Stimulated activated CD8-positive, alpha-beta memory T cell treated with anti-CD3 and anti-CD28 coated beads, Interleukin-15, amount 100 ng/mL, for 4 hours (primary cell): Measurements from ENCODE around the gene URI1.
"Not testable (repeated sequence)": the region's sequence is repeated elsewhere in the genome, so short reads cannot be mapped to it uniquely, and the experiment has no call there.

ENCODE experiments used
- DNase-seq, 2 donors: peaks; one replicate each; pipeline ENCODE4 v3.0.0-alpha.2; 2020; ENCODE audit warnings: low read depth in 2 of 2

Gene URI1, protein sequence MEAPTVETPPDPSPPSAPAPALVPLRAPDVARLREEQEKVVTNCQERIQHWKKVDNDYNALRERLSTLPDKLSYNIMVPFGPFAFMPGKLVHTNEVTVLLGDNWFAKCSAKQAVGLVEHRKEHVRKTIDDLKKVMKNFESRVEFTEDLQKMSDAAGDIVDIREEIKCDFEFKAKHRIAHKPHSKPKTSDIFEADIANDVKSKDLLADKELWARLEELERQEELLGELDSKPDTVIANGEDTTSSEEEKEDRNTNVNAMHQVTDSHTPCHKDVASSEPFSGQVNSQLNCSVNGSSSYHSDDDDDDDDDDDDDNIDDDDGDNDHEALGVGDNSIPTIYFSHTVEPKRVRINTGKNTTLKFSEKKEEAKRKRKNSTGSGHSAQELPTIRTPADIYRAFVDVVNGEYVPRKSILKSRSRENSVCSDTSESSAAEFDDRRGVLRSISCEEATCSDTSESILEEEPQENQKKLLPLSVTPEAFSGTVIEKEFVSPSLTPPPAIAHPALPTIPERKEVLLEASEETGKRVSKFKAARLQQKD

DNA sequence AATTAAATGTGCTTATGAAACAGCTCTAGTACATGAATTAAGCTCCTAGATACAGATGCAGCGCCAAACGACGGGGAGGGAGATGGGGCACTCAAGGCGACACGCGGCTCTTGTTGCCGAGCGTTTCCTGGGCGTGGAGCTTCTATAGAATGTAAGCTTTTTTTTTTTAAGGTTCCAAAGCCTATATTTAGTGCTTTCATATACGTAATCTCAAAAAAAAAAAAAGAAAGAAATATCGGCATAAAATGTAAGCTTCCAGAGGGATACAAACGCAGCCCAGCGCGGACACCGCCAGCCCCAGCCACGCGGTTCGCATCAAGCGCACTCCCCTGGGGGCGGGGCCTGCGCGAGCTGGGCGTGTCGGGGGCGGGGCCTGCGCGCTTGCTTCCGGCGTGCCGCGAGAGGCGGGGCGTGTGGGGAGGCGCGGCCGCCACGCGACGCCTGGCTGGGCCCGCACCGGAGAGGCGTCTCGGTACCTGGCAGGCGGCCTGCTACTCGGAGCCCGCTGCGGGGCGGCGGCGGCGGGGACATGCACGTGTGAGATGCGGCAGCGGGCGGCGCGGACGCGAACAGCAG is at the start of gene URI1:
Gene URI1 (plus strand): TSS at position 412 of the 576 bp plus-strand sequence. CDS start 309 bp downstream, outside the sequence.
- peak; percentile 85 to 90 for DNase-seq

DNA sequence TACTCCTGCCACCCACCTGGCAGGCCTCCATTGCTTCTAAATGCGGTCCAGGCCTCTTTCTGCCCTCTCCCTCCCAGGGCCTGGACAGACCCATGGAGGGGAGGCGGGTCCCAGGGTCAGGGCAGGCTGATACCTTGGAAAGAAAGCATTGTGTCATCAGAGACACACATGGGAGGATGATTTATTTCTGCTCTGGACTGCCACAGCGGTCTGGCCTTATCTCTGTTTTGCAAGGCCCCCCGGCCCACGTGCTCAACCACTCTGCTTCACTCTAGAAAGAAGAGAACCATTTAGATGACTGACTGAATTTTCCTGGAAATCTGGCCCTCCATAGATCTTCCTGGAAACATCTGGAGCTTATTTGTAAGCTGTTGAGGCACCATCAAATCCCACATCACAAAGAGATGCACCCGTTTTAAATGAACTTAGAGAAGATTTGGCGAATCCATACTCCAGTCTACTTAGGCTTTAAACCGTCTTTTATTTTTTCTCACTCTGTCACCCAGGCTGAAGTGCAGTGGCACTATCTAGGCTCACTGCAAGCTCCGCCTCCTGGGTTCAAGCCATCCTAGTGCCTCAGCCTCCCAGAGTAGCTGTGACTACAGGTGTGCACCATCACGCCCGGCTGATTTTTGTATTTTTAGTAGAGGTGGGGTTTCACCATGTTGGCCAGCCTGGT is 48.3 kb upstream of the URI1 start:
- DNase-seq, result no peak

DNA sequence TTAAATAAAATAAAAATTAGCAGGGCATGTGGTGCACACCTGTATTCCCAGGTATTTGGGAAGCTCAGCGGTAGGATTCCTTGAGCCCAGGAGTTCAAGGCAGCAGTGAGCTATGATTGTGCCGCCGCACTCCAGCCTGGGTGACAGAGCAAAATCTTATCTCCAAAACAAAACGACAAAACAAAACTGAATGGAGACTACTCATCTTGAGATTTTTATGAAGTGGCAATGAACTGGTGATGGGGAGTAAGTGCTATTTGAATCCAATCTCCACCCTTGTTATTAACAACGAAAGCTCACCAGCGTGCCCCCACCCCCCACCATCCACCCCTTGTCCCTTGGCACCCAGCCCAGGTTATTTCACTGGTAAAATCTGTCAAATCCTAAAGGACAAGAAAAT is 45.2 kb upstream of the URI1 start:
- DNase-seq, result no peak

DNA sequence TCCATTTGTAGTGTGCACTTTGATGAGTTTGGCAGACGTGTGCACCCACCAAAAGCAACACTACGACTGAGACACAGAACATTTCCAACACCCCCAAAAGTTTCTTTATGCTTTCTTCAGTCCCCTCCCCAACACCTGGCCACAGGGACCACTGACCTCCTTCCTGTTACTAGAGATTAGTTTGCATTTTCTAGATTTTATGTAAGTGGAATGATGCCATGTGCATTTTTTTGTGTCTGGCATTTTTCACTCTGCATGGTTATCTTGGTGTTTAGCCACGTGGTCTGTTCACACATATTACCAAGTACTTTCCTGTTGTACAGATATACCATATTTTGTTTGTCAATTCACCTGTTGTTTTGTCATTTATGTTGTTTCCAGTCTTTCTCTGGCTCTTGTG is 44.6 kb upstream of the URI1 start:
- no peak for DNase-seq

DNA sequence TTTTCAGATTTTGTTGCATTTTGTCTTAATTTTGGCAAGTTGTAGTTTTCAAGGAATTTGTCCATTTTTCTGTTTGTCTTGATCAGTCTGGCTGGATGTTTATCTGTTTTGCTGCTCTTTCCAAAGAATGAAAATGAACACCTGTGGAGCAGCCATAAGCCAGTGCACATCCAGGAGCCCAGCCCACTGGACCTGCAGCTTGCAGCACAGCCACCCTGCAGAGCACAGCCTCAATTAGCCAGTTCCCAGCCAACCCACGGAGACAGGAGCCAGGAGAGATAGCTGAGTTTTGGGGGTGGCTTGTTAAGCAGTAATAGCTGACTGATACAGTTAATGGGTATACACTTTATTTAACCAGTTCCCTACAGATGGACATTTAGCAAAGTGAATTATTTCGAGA is 38.0 kb upstream of the URI1 start:
- DNase-seq, result no peak

DNA sequence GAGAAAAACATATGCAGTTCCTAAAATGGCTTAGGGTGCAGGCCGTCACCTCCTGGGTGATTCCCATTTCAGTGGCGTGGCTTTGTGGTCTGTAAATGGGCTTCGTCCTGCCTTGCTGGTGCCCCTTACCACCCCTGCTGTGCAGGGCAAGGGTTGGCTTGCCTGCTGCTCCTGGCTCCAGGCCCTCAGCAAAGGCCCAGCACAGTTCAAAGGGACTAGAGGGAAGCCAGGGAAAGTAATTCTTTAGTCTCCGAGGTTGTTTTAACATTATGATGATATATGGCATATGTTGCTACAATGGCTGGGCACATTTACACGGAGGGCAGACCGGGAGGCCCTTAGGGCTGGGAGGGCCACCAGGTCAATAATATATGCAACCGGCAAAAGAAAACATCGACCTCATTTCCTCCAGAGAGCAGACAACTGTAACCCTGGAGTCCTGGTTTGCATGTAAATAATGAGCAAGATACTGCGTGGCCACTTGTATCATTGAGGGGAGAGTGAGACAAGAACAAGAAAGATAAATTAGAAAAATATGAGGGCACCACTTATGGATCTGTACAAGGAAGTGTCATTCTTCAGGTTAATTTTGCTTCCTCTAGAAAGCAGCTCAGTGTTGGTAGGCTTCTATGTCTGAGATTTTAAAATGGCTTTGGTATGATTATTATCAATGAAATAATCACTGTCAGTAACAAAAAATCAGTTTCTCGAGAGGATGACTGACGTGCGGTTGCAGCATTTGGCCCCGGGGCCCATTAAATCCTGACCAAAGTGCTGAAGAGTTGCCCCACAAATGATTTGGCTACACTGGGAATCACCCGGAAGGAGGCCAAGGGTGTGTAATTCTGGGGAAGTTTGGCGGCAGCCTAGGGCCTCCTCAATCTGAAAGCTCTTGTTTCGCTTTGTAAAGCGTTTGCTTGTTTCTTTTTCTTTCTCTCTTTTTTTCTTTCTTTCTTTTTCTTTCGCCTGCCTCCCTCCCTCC is 32.8 kb upstream of the URI1 start:
- DNase-seq, result no peak

DNA sequence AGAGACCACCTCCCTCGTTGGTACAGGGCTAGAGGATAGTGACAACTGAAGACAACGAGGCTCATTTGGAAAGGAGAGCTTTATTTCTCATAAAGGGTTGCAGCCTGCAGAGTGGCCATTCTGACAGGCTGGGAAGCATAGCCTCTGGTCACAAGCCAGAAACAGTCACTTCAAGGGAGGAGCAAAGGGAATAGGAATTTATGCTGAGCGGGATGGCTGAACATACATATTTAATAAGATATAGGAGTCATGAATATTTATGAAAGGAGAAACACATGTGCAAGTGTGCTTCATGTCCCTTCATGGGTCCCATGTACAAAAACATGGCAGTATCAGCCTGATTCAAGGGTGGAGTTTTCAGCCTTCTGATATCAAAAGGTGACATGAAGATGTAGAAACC is 27.1 kb upstream of the URI1 start:
- no peak for DNase-seq

DNA sequence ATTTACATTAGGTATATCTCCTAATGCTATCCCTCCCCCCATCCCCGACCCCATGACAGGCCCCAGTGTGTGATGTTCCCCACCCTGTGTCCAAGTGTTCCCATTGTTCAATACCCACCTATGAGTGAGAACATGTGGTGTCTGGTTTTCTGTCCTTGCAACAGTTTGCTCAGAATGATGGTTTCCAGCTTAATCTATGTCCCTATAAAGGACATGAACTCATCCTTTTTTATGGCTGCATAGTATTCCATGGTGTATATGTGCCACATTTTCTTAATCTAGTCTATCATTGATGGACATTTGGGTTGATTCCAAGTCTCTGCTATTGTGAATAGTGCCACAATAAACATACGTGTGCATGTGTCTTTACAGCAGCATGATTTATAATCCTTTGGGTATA is 26.2 kb upstream of the URI1 start:
- not testable (repeated sequence) for DNase-seq

DNA sequence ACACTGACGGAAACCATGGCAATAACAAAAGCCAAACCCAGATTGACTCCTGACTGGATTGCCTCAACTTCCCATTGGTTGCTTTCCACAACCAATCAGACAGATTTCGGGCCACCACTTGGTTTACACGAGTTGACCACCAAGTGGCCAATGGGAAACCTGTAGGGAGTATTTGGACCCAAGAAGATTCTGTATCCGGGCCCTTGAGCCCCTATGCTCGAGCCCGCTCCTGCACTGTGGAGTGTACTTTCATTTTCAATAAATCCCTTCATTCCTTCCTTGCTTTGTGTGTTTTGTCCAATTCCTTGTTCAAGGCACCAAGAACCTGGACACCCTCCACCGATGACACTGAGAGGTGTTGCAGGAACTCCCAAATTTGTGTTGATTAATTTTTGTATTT is 24.1 kb upstream of the URI1 start:
- no peak for DNase-seq

DNA sequence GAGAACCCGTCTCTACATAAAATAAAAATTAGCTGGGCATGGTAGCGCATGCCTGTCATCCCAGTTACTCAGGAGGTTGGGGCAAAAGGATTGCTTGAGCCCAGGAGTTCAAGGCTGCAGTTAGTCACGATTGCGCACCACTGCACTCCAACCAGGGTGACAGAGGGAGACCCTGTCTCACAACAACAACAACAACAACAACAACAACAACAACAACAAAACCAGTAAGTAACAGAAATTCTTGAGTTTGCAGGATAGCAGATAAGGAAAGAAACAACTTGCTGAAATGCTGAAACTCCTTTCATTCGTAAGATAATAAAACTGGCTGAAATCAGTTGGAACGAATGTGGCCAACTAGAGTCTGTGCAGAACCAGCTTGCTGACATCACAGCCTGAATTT is 23.1 kb upstream of the URI1 start:
- no peak for DNase-seq

DNA sequence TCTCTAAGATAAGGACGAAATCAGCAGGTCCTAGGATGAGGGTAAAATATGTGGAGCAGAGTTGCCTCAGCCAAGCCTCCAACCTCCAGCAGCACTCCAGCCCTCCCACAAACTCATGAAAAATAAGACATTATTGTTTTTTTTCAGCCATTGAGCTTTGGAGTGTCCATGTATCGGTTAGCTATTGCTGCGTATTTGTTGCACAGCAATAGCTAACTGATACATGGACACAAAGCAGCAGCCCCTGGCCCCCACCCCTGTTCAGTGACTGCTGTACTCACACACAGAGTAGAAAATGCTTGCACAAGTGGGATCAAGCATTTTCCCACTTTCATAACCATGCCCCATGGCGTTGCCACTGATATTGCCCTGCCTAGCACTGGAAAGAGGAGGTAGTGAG is 19.1 kb upstream of the URI1 start:
- no peak for DNase-seq

DNA sequence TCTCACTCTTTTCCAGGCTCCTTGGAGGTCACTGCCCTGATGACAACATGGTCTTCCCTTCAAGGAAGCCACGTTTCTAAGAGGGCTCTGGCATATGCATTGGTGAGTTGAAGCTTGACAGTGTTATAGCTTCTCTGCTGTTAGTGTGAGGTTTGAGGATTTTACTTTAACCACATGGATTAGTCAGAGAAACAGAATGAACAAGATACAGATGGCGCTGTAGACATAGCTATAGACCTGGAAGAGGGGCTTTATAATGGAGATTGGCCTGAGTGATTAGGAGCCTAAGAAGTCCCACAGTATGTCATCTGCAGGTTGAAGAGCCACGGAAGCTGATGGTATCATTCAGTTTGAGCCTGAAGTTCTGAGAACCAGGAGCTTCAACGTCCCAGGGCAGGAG is 18.4 kb upstream of the URI1 start:
- DNase-seq, result no peak

DNA sequence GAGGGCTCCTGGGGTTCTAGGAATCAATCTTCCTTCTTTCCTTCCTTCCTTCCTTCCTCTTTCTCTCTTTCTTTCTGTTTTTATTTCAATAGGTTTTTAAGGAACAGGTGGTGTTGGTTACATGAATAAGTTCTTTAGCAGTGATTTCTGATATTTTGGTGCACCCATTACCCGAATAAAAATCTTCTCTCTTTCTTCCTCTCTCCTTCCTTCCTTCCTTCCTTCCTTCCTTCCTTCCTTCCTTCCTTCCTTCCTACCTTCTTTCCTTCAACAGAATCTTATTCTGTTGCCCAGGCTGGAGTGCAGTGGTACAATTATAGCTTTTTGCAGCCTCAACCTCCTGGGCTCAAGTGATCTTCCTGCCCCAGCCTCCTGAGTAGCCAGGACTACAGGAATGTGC is 16.0 kb upstream of the URI1 start:
- DNase-seq, result no peak

DNA sequence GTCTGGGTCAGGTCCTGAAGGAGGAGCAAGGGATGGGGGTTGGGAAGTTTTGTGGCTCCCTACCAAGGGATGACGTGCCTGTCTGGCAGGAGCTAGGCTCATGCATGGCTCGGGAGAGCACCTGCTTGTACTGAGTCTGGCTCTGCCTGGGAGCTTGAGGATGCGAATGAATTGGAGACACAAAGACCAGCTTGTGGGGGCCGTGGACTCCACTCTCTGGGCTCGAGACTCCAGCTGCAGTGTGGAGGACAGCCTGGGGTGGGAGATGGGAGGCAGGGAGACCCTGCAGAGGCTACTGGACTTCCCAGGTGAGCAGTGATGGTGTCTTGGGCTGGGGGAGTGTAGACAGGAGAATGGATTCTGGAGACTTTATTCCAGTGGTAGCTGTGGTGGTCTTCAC is 15.2 kb upstream of the URI1 start:
- no peak for DNase-seq

DNA sequence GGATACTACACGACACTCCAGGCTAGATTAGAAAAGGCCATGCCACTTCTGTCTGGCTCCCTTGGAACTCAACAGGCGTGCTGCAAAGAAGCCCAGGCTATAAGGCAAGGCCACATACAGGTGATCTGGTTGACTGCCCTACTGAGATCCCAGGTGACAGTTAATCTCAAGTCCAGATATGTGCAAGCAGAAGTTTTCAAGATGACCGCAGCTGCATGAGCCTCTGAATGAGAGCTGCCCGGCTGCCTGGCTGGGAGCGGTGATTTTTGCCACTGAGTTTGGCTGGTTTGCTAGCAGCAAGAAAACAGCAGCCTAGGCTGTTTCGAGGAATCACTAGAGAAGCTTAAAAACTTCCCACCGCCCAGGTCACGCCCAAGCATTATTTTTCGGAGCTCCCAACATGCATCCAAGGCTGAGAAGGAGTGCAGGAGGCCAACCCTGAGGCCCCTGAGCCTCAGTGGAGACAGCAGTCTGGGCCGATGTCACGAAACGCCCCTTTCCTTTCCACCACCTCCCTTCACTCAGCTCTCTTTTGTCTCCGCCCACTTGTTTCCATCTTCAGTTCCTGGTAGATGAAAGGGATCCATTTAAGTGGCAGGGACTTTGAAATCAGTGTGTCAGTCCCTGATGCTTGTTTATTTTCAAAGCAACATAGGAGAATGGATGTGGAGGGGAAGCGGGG is 14.0 kb upstream of the URI1 start:
- DNase-seq, result no peak

DNA sequence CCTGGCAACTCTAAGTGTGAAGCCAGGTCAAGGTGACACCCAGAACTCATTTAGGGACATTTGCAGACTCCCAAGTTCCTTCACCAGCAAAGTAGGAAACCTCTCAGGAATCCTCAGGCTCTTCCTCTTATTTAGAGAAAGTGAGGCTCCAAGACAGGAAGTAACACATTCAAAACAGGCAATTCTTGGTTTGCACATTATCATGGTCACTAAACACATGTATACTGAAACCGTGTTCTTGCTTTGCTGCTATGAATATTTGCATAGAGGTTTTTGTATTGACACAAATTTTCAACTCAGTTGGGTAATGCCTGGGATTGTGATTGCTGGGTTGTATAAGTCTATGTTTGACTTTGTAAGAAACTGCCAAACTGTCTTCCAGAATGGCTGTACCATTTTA is 13.2 kb upstream of the URI1 start:
- DNase-seq, result no peak

DNA sequence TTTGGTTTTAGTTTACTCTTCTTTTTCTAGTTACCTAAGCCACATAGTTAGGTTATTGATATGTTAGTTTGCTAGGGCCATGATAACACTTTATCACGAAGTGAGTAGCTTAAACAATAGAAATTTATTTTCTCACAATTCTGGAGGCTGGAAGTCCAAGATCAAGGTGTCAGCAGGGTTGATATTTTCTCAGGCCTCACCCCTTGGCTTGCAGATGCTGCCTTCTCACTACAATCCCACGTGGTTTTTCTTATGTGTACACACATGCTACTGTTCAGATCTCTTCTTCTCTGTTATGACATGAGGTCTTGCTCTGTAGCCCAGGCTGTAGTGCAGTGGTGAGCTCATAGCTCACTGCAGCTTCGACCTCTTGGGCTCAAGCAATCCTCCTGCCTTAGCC is 7.8 kb upstream of the URI1 start:
- no peak for DNase-seq

DNA sequence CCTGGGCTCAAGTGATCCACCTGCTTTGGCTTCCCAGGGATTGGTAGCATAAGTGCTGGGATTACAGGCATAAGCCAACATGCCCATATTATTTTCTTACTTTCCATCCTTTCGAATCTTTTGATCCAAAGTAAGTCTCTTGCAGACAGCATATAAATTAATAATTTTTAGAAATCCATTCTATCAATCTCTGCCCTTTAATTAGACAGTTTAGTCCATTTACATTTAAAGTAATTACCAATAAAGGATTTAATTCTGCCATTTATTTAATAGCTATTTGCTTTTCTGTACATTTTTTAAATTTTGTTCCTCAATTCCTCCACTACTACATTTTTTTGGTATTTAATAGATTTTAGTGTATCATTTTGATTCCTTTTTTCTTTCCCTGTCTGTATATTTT is 7.3 kb upstream of the URI1 start:
- no peak for DNase-seq

DNA sequence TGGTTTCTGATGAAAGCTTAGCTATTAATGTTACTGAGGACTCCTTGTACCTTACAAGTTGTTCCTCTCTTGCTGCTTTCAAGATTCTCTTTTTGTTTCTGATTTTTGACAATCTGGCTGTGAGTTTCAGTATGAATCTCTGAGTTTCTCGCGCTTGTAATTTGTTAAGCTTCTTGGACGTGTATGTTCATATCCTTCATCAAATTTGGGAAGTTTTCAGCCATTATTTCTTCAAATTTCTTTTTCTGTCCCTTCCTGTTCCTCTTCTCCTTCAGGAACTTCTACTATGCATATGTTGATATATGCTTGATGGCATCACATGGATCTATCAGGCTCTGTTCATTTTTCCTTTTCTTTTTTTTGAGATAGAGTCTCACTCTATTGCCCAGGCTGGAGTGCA is 5.6 kb upstream of the URI1 start:
- no peak for DNase-seq

DNA sequence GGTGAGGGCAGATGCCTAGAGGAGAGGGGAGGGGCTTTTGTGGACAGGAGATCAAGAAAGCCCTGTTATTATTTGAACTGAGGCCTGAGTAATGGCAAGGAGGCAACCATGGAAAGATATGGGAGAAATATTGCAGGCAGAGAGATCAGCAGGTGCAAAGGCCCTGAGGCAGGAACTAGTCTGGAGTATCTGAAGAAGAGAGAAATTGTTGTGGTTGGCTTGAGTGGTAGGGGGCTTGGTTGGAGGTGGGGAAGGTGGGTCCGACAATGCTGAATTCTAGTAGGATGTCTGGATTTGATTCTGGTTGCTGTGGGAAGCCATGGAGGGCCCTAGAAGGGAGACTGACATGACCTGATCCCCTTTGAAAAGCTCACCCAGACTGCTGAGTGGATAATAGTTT is 2.4 kb upstream of the URI1 start:
- no peak for DNase-seq

DNA sequence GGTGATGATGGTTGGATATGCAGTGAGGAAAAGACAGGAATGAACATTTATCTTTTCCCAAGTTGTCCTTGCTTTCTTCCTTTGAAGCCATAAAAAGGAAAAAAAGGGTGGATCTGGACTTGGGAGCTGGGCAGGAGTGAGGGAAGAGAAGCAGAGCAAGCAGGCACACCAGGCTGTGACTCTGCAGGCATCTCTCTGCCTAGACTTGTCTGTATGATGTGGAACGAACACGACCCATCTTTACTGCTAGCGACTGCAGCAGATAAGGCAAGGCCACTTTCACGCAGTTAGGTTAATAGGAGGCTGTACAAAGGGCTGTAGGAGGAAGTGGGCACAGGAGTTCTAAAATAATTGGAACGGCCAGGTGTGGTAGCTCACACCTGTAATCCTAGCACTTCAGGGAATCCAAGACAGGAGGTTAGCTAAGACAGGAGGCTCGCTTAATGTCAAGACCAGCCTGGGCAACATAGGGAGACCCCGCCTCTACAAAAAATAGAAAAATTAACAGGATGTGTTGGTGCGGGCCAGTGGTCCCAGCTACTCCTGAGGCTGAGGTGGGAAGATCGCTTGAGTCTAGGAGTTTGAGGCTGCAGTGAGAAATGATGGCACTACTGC is 961 bp upstream of the URI1 start:
- no peak for DNase-seq
